GM10266 (cell line): ENCODE data around the gene P2RX6.

Experiments
- DNase-seq: peaks from one replicate; pipeline ENCODE4 v3.0.0; 2012; ENCODE audit errors: extremely low spot score
- CTCF ChIP-seq: IDR thresholded peaks from 2 replicates; pipeline ENCODE4 v1.5.1; 2012; ENCODE audit warnings: mild to moderate bottlenecking, low read depth; ENCODE audit not compliant: control insufficient read depth, insufficient read depth; ENCODE audit errors: missing control alignments

The P2RX6 gene

GRCh38 chr22:21051145-21051830 lies 36.3 kb downstream of the P2RX6 start:
- no peak for TF ChIP-seq CTCF
- no peak for DNase-seq

- DNase-seq = no peak
- no peak for TF ChIP-seq CTCF
These were observed 37.0 kb downstream of the P2RX6 start for GRCh38 chr22:21051831-21052400.

- no peak for TF ChIP-seq CTCF
- no peak for DNase-seq
These were observed 37.9 kb downstream of the P2RX6 start for GRCh38 chr22:21052715-21053459.

- no peak for DNase-seq
- TF ChIP-seq CTCF = no peak
These were observed 39.2 kb downstream of the P2RX6 start for GRCh38 chr22:21054046-21054713.

GRCh38 chr22:21054714-21055563 lies 40.0 kb downstream of the P2RX6 start:
- no peak for DNase-seq
- TF ChIP-seq CTCF = no peak

- TF ChIP-seq CTCF = no peak
- DNase-seq = no peak
These were observed 40.5 kb downstream of the P2RX6 start for GRCh38 chr22:21055564-21055834.
